ENCODE measurements around the gene HSD17B2. TPM values are rescaled to one million over a fixed set of nuclear protein-coding genes. Genes with fewer than 3 reads are reported as not detected.

HSD17B2 gene
- total RNA-seq, 2 experiments from 2014 or later: not detected

DNA sequence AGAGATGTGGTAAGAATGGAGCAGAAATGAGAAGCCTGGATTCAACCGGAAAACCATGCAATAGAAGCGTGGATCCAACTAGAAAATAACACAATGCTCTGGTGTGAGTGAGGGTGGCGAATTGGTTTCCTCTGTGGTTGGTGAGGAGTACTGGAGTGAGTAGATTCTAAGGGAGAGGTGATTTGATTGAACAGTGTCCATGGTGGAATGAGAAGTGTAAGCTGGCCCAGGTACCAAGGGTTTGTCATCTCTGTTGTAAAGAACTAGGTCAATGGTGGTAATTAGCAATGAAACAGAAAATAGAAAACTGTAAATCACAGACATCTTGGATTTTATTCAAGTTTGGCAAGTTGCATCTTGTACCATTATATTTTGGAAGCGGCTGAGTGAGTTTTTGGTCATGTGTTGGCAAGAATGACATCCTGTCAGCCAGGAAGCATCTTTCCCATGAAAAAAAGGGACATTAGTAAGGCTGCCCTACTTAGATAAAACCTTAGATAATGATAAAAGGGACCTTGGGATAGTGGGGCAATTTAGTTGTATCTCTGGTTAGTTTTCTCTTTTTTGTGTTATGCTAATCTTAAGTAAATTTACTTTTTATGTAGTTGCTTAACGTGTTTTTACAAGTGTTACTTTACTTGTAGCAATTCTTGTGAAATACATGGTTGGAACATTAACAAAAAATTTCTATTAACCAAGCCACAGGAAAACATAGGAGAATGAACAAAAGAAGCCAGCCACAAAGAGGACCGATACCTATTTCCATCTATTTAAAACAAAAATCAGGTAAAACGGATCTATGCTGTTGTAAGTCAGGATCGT lies 20.9 kb downstream of the HSD17B2 start:
- intact Hi-C loops (cut with micrococcal nuclease): no loop called here
- no peak overlapping the region for H3K4me3 Mint-ChIP-seq
- DNase-seq: no peak
- no peaks in the 10 kb centered on the region for H3K4me1 Mint-ChIP-seq (ENCODE audit: low read depth)
- ChIA-PET POLR2A (no interaction called here), CTCF (interaction anchor here (0.6 to 1.2 kb wide), 2 partner anchors 174 to 208 kb away, joined by 3 to 4 read pairs; no protein-coding TSS in a partner anchor)
- no peaks in the 10 kb centered on the region for H3K36me3 Mint-ChIP-seq
- no peak overlapping the region for H3K27ac Mint-ChIP-seq
- H3K9me3 Mint-ChIP-seq: no peaks in the 10 kb centered on the region
- peaks cover 10% of the 10 kb centered on the region for H3K27me3 Mint-ChIP-seq

GRCh38 chr16:82056550-82056896 lies 21.5 kb downstream of the HSD17B2 start:
- H3K4me1 Mint-ChIP-seq (ENCODE audit: low read depth): no peaks in the 10 kb centered on the region
- no peaks in the 10 kb centered on the region for H3K36me3 Mint-ChIP-seq
- intact Hi-C loops (cut with micrococcal nuclease): no loop called here
- peaks cover 10% of the 10 kb centered on the region for H3K27me3 Mint-ChIP-seq
- ChIA-PET CTCF (no interaction called here), POLR2A (no interaction called here)
- no peak overlapping the region for H3K27ac Mint-ChIP-seq
- no peak overlapping the region for H3K4me3 Mint-ChIP-seq
- DNase-seq: no peak
- H3K9me3 Mint-ChIP-seq: no peaks in the 10 kb centered on the region

DNA sequence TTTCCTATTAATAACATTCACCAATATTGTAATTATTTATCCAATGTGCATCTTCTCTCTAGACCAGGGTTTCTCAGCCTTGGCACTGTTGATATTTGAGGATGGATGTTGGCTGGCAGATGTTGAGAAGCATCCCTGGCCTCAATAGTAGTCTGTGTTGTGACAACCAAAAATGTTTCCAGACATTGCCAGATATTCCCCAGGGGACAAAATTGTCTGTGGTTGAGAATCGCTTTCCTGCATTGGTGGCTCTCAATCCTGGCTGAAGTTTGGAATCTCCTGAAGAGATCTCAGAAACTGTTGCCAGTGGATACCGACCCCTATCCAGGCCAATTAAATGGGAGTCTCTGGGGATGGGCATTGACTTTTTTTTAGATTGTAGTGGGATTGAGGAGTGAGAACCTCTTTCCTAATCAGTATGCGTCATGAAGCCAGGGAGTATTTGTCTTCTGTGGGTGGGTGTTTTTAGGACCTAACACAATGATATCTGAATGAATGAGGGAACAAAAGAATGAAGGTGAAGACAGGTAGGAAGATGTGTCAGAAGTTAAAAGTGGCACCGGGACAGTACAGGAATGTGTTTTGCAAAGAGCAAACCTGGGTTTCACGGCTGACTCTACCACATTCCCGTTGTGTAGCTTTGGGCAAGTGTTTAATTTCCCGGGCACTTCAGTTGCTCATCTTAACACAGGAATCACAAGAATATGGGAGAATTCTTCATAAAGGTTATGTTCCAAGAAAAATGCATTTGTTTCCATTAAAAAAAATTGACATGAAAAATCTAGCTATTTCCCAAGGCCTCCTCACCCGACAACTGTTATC lies 24.3 kb downstream of the HSD17B2 start:
- intact Hi-C loops (cut with micrococcal nuclease): no loop called here
- CTCF ChIA-PET: interaction anchor here (1.0 to 2.6 kb wide), 2 partner anchors 112 to 170 kb away, joined by 4 to 11 read pairs; no protein-coding TSS in a partner anchor

DNA sequence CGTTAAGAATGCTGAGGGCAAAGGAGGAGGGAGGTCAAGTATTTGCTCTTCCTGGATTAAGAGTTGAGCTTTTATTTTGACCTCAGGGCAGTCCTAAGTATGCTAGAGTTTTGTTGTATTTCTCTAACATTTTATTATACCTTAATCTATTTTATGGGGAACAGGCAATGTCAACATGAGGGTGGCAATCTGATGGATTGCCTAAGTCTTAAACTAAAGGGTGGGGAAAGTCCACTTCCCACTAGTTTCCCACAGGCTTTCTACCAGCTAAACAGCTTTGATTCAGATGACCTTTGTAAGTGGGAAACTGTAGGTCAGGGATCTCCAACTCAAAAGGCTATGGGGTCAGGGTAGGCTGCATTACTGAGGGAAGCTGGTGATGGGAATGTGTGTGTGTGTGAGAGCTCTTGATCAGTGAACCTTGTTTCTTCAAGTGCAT lies 24.9 kb downstream of the HSD17B2 start:
- ChIA-PET CTCF (interaction anchor here (1.0 to 2.6 kb wide), 3 partner anchors 15 to 170 kb away, joined by 4 to 11 read pairs (median 6); no protein-coding TSS in a partner anchor), POLR2A (no interaction called here)
- no peak overlapping the region for H3K4me3 Mint-ChIP-seq
- DNase-seq: no peak
- no peaks in the 10 kb centered on the region for H3K9me3 Mint-ChIP-seq
- intact Hi-C loops (cut with micrococcal nuclease): no loop called here
- H3K27ac Mint-ChIP-seq: no peak overlapping the region
- H3K4me1 Mint-ChIP-seq (ENCODE audit: low read depth): no peaks in the 10 kb centered on the region
- H3K27me3 Mint-ChIP-seq: peaks cover 15% of the 10 kb centered on the region
- no peaks in the 10 kb centered on the region for H3K36me3 Mint-ChIP-seq

More for the DNA sequence above, 24.3 kb downstream of the HSD17B2 start:
- Mint-ChIP-seq H3K36me3 (no peaks in the 10 kb centered on the region), H3K27ac (no peak overlapping the region), H3K4me1 (ENCODE audit: low read depth) (no peaks in the 10 kb centered on the region), H3K9me3 (no peaks in the 10 kb centered on the region), H3K27me3 (peaks cover 15% of the 10 kb centered on the region), H3K4me3 (no peak overlapping the region)
- no peak for DNase-seq
- POLR2A ChIA-PET: no interaction called here

GRCh38 chr16:82061861-82062525 lies 26.9 kb downstream of the HSD17B2 start:
- Mint-ChIP-seq H3K36me3 (no peaks in the 10 kb centered on the region), H3K27me3 (peaks cover 15% of the 10 kb centered on the region), H3K4me1 (ENCODE audit: low read depth) (no peaks in the 10 kb centered on the region), H3K9me3 (no peaks in the 10 kb centered on the region), H3K27ac (no peak overlapping the region), H3K4me3 (no peak overlapping the region)
- no peak for DNase-seq
- ChIA-PET POLR2A (no interaction called here), CTCF (interaction anchor here (1.0 to 2.6 kb wide), 7 partner anchors 17 to 172 kb away, joined by 3 to 11 read pairs (median 4); no protein-coding TSS in a partner anchor)
- intact Hi-C loops (cut with micrococcal nuclease): loop anchor here (1.0 kb wide), 1 partner anchor 172 kb away; no protein-coding TSS in a partner anchor

DNA sequence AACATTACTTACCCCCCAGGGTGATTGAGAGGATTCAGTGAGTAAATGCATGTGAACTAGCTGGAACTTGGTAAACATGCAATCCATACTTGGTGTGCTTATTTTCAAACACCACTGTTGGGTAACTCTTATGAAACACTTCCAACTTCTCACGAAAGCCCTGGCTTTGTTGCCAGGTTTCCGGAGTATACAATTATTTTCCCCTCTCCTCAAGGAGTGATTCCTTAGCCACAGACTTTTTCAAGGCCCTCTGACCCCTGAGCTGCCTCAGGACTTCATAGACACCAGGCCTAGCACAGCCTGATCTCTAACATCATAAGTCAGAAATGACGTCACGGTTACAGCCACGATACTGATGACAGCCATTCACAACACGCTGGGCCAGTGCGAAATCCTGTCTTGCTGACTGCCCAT lies 27.6 kb downstream of the HSD17B2 start:
- intact Hi-C loops (cut with micrococcal nuclease): loop anchor here (1.0 kb wide), 1 partner anchor 172 kb away; no protein-coding TSS in a partner anchor
- Mint-ChIP-seq H3K27me3 (peaks cover 15% of the 10 kb centered on the region), H3K9me3 (no peaks in the 10 kb centered on the region), H3K4me3 (no peak overlapping the region), H3K4me1 (ENCODE audit: low read depth) (no peaks in the 10 kb centered on the region), H3K27ac (no peak overlapping the region), H3K36me3 (no peaks in the 10 kb centered on the region)
- ChIA-PET POLR2A (no interaction called here), CTCF (no interaction called here)
- no peak for DNase-seq

GRCh38 chr16:82063456-82064082 lies 28.5 kb downstream of the HSD17B2 start:
- no peaks in the 10 kb centered on the region for H3K4me1 Mint-ChIP-seq (ENCODE audit: low read depth)
- intact Hi-C loops (cut with micrococcal nuclease): no loop called here
- CTCF ChIA-PET: no interaction called here
- POLR2A ChIA-PET: no interaction called here
- H3K36me3 Mint-ChIP-seq: no peaks in the 10 kb centered on the region
- peaks cover 18% of the 10 kb centered on the region for H3K27me3 Mint-ChIP-seq
- H3K4me3 Mint-ChIP-seq: no peak overlapping the region
- no peak for DNase-seq
- no peaks in the 10 kb centered on the region for H3K9me3 Mint-ChIP-seq
- no peak overlapping the region for H3K27ac Mint-ChIP-seq

GRCh38 chr16:82067042-82067803 lies 32.2 kb downstream of the HSD17B2 start:
- H3K36me3 Mint-ChIP-seq: no peaks in the 10 kb centered on the region
- H3K4me1 Mint-ChIP-seq (ENCODE audit: low read depth): no peaks in the 10 kb centered on the region
- H3K9me3 Mint-ChIP-seq: no peaks in the 10 kb centered on the region
- ChIA-PET POLR2A (no interaction called here), CTCF (no interaction called here)
- no peak overlapping the region for H3K4me3 Mint-ChIP-seq
- intact Hi-C loops (cut with micrococcal nuclease): no loop called here
- no peak overlapping the region for H3K27ac Mint-ChIP-seq
- DNase-seq: no peak
- H3K27me3 Mint-ChIP-seq: peaks cover 17% of the 10 kb centered on the region

- ChIA-PET CTCF (no interaction called here), POLR2A (no interaction called here)
- H3K9me3 Mint-ChIP-seq: no peaks in the 10 kb centered on the region
- DNase-seq: no peak
- H3K4me1 Mint-ChIP-seq (ENCODE audit: low read depth): no peaks in the 10 kb centered on the region
- intact Hi-C loops (cut with micrococcal nuclease): no loop called here
- no peaks in the 10 kb centered on the region for H3K36me3 Mint-ChIP-seq
- peaks cover 18% of the 10 kb centered on the region for H3K27me3 Mint-ChIP-seq
- H3K4me3 Mint-ChIP-seq: no peak overlapping the region
- H3K27ac Mint-ChIP-seq: no peak overlapping the region
Measured at GRCh38 chr16:82067804-82068325, 32.8 kb downstream of the HSD17B2 start.

DNA sequence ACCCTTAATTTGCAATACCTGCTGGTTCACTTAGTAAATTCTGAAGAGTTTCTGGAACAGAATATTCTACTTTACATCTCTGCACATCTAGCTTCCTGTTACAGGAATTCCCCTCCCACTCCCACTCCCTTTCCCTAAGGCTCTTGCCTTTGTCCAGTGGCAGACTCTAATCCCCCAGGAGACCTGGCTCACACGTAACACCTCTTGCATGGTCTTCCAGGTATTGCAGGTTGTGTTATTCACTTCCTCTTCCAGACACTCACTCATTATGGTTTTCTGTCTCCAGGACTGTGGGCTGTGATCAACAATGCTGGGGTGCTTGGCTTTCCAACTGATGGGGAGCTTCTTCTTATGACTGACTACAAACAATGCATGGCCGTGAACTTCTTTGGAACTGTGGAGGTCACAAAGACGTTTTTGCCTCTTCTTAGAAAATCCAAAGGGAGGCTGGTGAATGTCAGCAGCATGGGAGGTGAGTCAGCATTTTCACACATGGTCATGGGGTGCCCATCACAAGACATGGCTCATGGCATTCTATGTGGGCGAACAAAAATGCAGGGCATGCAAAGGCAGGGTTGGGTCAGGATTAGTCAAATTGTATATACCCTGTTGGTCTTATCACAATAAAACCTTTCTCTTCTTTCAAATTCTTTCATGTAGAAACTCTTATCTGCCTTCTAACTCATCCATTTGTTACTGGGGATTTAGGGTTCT lies 35.8 kb downstream of the HSD17B2 start:
- no peak for DNase-seq
- ChIA-PET CTCF (no interaction called here), POLR2A (no interaction called here)
- Mint-ChIP-seq H3K4me3 (no peak overlapping the region), H3K27me3 (peaks cover 25% of the 10 kb centered on the region), H3K9me3 (no peaks in the 10 kb centered on the region), H3K27ac (no peak overlapping the region), H3K36me3 (no peaks in the 10 kb centered on the region), H3K4me1 (ENCODE audit: low read depth) (peaks cover 8% of the 10 kb centered on the region)
- intact Hi-C loops (cut with micrococcal nuclease): no loop called here

- Mint-ChIP-seq H3K36me3 (no peaks in the 10 kb centered on the region), H3K27ac (no peak overlapping the region), H3K4me1 (ENCODE audit: low read depth) (peaks cover 8% of the 10 kb centered on the region), H3K27me3 (peaks cover 27% of the 10 kb centered on the region), H3K4me3 (no peak overlapping the region), H3K9me3 (no peaks in the 10 kb centered on the region)
- POLR2A ChIA-PET: no interaction called here
- CTCF ChIA-PET: no interaction called here
- intact Hi-C loops (cut with micrococcal nuclease): no loop called here
- no peak for DNase-seq
Measured at GRCh38 chr16:82071421-82071820, 36.4 kb downstream of the HSD17B2 start.
